Endothelial cell (in vitro differentiated cells): ENCODE measurements around the gene BMP4. TPM values are rescaled to one million over a fixed set of nuclear protein-coding genes. Genes with fewer than 3 reads are reported as not detected.
"Not testable (repeated sequence)": the region's sequence is repeated elsewhere in the genome, so short reads cannot be mapped to it uniquely, and the experiment has no call there.

Experiments
- DNase-seq: peaks from one replicate; pipeline ENCODE4 v3.0.0; 2021; ENCODE audit warnings: low spot score
- H3K27ac Mint-ChIP-seq: one replicate; pipeline ENCODE4 v1.8.0; 2021; ENCODE audit warnings: mixed read lengths, inconsistent platforms; ENCODE audit not compliant: unreplicated experiment
- H3K27me3 Mint-ChIP-seq: one replicate; pipeline ENCODE4 v1.8.0; 2021; ENCODE audit warnings: mild to moderate bottlenecking, moderate library complexity, mixed read lengths, inconsistent platforms; ENCODE audit not compliant: unreplicated experiment
- H3K36me3 Mint-ChIP-seq: one replicate; pipeline ENCODE4 v1.8.0; 2021; ENCODE audit warnings: mild to moderate bottlenecking, low read depth, mixed read lengths, inconsistent platforms; ENCODE audit not compliant: unreplicated experiment
- H3K4me1 Mint-ChIP-seq: one replicate; pipeline ENCODE4 v1.8.0; 2021; ENCODE audit warnings: mild to moderate bottlenecking, mixed read lengths, inconsistent platforms; ENCODE audit not compliant: unreplicated experiment
- H3K4me3 Mint-ChIP-seq: one replicate; pipeline ENCODE4 v1.8.0; 2021; ENCODE audit warnings: mild to moderate bottlenecking, mixed read lengths, inconsistent platforms; ENCODE audit not compliant: unreplicated experiment
- H3K9me3 Mint-ChIP-seq: one replicate; pipeline ENCODE4 v1.8.0; 2021; ENCODE audit warnings: mixed read lengths, inconsistent platforms; ENCODE audit not compliant: unreplicated experiment
- total RNA-seq: library from RNA; stranded (reverse); fragmentation: NEBNext Ultra II Directional; extraction: Animal tissue kit (Norgen Biotek cat#: 25700); gene quantifications from one replicate; pipeline ENCODE4 v1.2.1, GENCODE V29; 2021; ENCODE audit not compliant: unreplicated experiment
- TF ChIP-seq, protein P1 (sequence below): fragments of 200-600 bp; sonication (generic); IDR thresholded peaks from one replicate; pipeline ENCODE4 v1.5.0; 2021; ENCODE audit warnings: antibody characterized with exemption; ENCODE audit not compliant: unreplicated experiment

BMP4 gene
- total RNA-seq, 1 donor from 2014 or later, result 101 TPM

GRCh38 chr14:54000341-54000811, 43.8 kb upstream of the BMP4 start:
- Mint-ChIP-seq H3K36me3 (no peaks in the 10 kb centered on the region), H3K27ac (no peak overlapping the region), H3K27me3 (no peaks in the 10 kb centered on the region), H3K4me3 (no peak overlapping the region), H3K4me1 (no peaks in the 10 kb centered on the region), H3K9me3 (no peaks in the 10 kb centered on the region)
- TF ChIP-seq, protein P1, sequence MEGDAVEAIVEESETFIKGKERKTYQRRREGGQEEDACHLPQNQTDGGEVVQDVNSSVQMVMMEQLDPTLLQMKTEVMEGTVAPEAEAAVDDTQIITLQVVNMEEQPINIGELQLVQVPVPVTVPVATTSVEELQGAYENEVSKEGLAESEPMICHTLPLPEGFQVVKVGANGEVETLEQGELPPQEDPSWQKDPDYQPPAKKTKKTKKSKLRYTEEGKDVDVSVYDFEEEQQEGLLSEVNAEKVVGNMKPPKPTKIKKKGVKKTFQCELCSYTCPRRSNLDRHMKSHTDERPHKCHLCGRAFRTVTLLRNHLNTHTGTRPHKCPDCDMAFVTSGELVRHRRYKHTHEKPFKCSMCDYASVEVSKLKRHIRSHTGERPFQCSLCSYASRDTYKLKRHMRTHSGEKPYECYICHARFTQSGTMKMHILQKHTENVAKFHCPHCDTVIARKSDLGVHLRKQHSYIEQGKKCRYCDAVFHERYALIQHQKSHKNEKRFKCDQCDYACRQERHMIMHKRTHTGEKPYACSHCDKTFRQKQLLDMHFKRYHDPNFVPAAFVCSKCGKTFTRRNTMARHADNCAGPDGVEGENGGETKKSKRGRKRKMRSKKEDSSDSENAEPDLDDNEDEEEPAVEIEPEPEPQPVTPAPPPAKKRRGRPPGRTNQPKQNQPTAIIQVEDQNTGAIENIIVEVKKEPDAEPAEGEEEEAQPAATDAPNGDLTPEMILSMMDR, result no peak
- no peak for DNase-seq

DNA sequence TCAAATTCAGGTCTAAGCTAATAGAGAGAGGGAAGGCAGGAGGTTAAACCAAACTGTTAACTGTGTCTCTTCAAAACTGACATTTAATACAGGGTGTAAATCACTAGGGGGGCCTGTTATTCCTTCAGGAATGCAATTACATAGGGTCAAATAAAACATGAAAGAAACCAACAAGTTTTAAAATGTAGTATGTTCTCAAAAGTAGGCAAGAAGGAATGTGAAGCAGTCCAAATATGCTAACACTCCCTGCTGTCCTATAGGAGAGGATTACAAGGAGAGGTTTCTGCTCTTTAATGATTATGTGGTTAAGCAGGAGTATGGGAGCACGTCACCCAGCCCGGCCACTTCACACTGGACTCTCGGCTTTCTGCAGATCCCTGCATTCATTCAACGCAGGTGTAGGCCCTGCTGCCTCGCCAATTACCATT, 42.5 kb upstream of the BMP4 start:
- Mint-ChIP-seq H3K4me1 (no peaks in the 10 kb centered on the region), H3K27ac (no peak overlapping the region), H3K4me3 (no peak overlapping the region), H3K27me3 (no peaks in the 10 kb centered on the region), H3K9me3 (no peaks in the 10 kb centered on the region), H3K36me3 (no peaks in the 10 kb centered on the region)
- TF ChIP-seq, protein P1, result no peak
- DNase-seq, result no peak

GRCh38 chr14:53996041-53996440, 39.4 kb upstream of the BMP4 start:
- Mint-ChIP-seq H3K27ac (no peak overlapping the region), H3K36me3 (no peaks in the 10 kb centered on the region), H3K4me1 (no peaks in the 10 kb centered on the region), H3K27me3 (no peaks in the 10 kb centered on the region), H3K9me3 (no peaks in the 10 kb centered on the region), H3K4me3 (no peak overlapping the region)
- no peak for DNase-seq
- TF ChIP-seq, protein P1, result no peak

DNA sequence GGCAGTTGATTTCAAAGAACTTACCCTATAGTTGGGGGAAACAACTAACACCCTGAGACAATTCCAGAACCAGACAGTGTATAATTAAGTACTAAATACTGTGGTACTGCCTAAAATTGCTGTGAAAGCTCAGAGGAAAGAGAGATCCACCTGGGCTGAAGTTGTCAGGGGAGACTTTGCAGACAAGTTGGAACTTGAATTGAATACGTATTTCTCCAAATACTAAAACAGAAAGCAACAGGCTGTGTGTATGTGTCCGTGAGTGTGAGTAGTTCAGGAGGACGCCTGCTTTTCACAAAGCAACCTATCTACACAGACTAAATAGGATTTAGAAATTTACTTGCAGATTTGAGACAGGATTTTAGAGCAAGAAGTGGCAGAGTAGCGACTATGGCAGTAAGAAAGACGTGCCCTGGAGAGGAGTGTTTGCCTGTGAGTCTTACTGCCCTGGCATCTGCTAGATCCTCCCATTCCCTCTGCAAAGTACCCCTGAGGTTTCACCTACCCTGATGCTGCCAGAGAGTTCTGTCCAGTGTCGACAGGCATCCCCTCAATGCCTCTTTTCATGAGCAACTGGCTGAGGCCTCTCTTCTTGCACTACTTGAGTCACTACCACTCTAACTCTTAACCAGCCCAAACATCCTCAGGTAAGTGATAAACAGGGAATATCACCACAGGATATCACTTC, 37.4 kb upstream of the BMP4 start:
- Mint-ChIP-seq H3K9me3 (no peaks in the 10 kb centered on the region), H3K36me3 (no peaks in the 10 kb centered on the region), H3K27ac (no peak overlapping the region), H3K4me3 (no peak overlapping the region), H3K4me1 (no peaks in the 10 kb centered on the region), H3K27me3 (no peaks in the 10 kb centered on the region)
- DNase-seq, result no peak
- TF ChIP-seq, protein P1, result no peak

DNA sequence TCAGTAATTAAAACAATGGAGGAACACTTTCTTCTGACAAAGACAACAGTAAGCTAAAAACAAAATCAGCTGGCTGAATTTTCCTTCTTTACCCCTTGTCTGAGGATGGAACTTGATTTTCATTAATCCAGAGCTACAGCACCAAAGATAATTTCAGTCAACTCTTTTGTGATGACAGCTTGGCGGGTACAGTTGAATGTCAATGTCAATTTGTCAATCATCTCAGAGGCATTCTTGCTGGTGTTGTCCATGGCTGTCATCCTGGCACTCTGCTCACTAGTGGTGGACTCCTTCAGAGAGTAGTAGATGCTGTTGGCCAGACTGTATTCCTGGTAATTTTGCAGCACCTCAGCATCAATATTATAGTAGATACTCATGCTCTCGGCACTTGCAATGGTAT, 34.4 kb upstream of the BMP4 start:
- H3K4me1 Mint-ChIP-seq, result no peaks in the 10 kb centered on the region
- no peak overlapping the region for H3K27ac Mint-ChIP-seq

DNA sequence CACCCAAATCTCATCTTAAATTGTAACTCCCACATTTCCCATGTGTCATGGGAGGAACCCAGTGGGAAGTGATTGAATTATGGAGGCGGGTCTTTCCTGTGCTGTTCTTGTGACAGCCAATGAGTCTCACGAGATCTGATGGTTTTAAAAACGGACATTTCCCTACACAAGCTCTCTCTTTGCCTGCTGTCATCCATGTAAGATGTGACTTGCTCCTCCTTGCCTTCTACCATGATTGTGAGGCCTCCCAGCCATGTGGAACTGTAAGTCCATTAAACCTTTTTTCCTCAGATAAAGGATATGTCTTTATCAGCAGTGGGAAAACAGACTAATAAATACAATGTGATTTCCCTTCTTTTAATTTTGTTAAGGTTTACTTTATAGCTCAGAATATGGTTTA, 30.1 kb upstream of the BMP4 start:
- Mint-ChIP-seq H3K36me3 (peaks cover 13% of the 10 kb centered on the region), H3K9me3 (peaks cover 13% of the 10 kb centered on the region)
- not testable (repeated sequence) for H3K27me3 Mint-ChIP-seq, H3K27ac Mint-ChIP-seq, DNase-seq, H3K4me3 Mint-ChIP-seq, H3K4me1 Mint-ChIP-seq

More for the DNA sequence above, 34.4 kb upstream of the BMP4 start:
- peaks cover 4% of the 10 kb centered on the region for H3K9me3 Mint-ChIP-seq
- no peak overlapping the region for H3K4me3 Mint-ChIP-seq
- H3K36me3 Mint-ChIP-seq, result no peaks in the 10 kb centered on the region
- H3K27me3 Mint-ChIP-seq, result no peaks in the 10 kb centered on the region
- no peak for DNase-seq
- TF ChIP-seq, protein P1, result no peak

- H3K27ac Mint-ChIP-seq, H3K4me1 Mint-ChIP-seq, DNase-seq, H3K27me3 Mint-ChIP-seq: not testable (repeated sequence)
- peaks cover 13% of the 10 kb centered on the region for H3K9me3 Mint-ChIP-seq
- H3K36me3 Mint-ChIP-seq, result peaks cover 13% of the 10 kb centered on the region
- peak overlapping the region; percentile 57 for H3K4me3 Mint-ChIP-seq
Measured at GRCh38 chr14:53984958-53985357, 28.3 kb upstream of the BMP4 start.
